H1 (cell line): ENCODE measurements around the gene NARS2.

Source experiments
- CTCF ChIP-seq, 3 experiments: IDR thresholded peaks; 1 replicate in 2 of 3; 2 replicates in 1 of 3; pipeline versions ENCODE4 v1.5.1 to v1.6.1; 2011; ENCODE audit warnings: low read length in 3 of 3, mild to moderate bottlenecking in 3 of 3, inconsistent platforms in 2 of 3, low read depth in 1 of 3, moderate library complexity in 1 of 3; ENCODE audit not compliant: insufficient read depth in 1 of 3; ENCODE audit errors: control extremely low read depth in 1 of 3
- EP300 ChIP-seq, 2 experiments: IDR thresholded peaks; 1 replicate in 1 of 2; 2 replicates in 1 of 2; pipeline ENCODE4 v1.6.1; 2011 to 2012; ENCODE audit warnings: low read depth in 2 of 2, low read length in 2 of 2, mild to moderate bottlenecking in 2 of 2, borderline replicate concordance in 1 of 2, inconsistent platforms in 1 of 2, moderate library complexity in 1 of 2
- EZH2 ChIP-seq: fragments of 200-600 bp; sonication (generic); IDR thresholded peaks from 2 replicates; pipeline ENCODE4 v1.7.1; 2012; ENCODE audit warnings: low read depth, mild to moderate bottlenecking, moderate library complexity, low read length, inconsistent platforms; ENCODE audit not compliant: severe bottlenecking
- HDAC2 ChIP-seq, 2 experiments: fragments of 300-600 bp in 1 of 2; sonication (generic) in 1 of 2; IDR thresholded peaks; 2 replicates each; pipeline ENCODE4 v1.6.1; 2011 to 2012; ENCODE audit warnings: low read depth in 2 of 2, low read length in 2 of 2, mild to moderate bottlenecking in 2 of 2, moderate library complexity in 2 of 2, borderline replicate concordance in 1 of 2, inconsistent platforms in 1 of 2
- POLR2AphosphoS5 ChIP-seq: IDR thresholded peaks from 2 replicates; pipeline ENCODE4 v1.6.1; 2011; ENCODE audit warnings: low read depth, low read length
- RAD21 ChIP-seq, 2 experiments: IDR thresholded peaks in 1 of 2; conservative IDR thresholded peaks in 1 of 2; 2 replicates each; pipeline ENCODE4 v1.6.1; 2011; ENCODE audit warnings: low read depth in 2 of 2, low read length in 2 of 2, improper control_type of control experiment in 1 of 2, inconsistent platforms in 1 of 2, mild to moderate bottlenecking in 1 of 2, moderate library complexity in 1 of 2
- TEAD4 ChIP-seq: IDR thresholded peaks from 2 replicates; pipeline ENCODE4 v1.6.1; 2012; ENCODE audit warnings: low read depth, low read length, inconsistent platforms, mixed read lengths
- TF ChIP-seq, protein P1 (sequence below): IDR thresholded peaks from 2 replicates; pipeline ENCODE4 v1.6.1; 2011; ENCODE audit warnings: low read length, improper control_type of control experiment

GRCh38 chr11:78470861-78471442 is 103.7 kb downstream of the NARS2 start:
- TF ChIP-seq EP300 (IDR thresholded peaks at IDR 0.05; ENCODE audit: borderline replicate concordance in 1 of 2, low read depth in 2 of 2, low read length in 2 of 2) (no peak), TEAD4 (no peak), EZH2 (no peak), HDAC2 (IDR thresholded peaks at IDR 0.05; ENCODE audit: borderline replicate concordance in 1 of 2, low read depth in 2 of 2, low read length in 2 of 2) (no peak), RAD21 (IDR thresholded peaks at IDR 0.05 in 1 of 2, conservative IDR thresholded peaks at IDR 0.05 in 1 of 2; ENCODE audit: low read depth in 2 of 2, low read length in 2 of 2) (no peak), CTCF (IDR thresholded peaks at IDR 0.05; ENCODE audit: control extremely low read depth in 1 of 3, insufficient read depth in 1 of 3, low read depth in 1 of 3, low read length in 3 of 3) (no peak), POLR2AphosphoS5 (no peak)
- TF ChIP-seq, protein P1, sequence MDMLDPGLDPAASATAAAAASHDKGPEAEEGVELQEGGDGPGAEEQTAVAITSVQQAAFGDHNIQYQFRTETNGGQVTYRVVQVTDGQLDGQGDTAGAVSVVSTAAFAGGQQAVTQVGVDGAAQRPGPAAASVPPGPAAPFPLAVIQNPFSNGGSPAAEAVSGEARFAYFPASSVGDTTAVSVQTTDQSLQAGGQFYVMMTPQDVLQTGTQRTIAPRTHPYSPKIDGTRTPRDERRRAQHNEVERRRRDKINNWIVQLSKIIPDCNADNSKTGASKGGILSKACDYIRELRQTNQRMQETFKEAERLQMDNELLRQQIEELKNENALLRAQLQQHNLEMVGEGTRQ: no peak
